ENCODE measurements around the gene LTF.
A peak's percentile ranks its signal among the peaks of the same experiment; 100 is the strongest.
"Not testable (repeated sequence)": the region's sequence is repeated elsewhere in the genome, so short reads cannot be mapped to it uniquely, and the experiment has no call there.

The LTF gene

GRCh38 chr3:46388847-46389246, 75.9 kb downstream of the LTF start:
- DNase-seq, result not testable (repeated sequence)

DNA sequence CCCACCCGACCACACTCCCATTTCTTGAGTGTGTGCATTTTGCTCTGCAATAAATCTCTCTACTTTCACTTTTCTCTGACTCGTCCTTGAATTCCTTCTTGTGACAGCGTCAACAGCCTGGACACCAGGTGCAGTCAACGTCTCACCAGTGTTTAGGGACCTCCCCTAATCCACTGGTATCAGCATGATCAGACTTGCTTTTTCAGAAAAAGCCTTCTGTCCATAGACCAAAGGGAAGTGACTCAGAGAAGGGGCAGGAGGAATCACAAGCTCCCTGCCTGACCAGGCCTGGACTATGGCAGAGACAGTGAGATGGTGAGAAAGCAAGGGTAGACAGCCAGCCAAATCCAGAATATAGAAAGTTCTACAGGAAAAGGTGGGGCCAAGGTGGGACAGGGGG, 78.5 kb downstream of the LTF start:
- peak; percentile 40 for DNase-seq

All from hematopoietic multipotent progenitor cell treated with erythropoietin and hydrocortisone succinate and interleukin-3 and kit ligand, for 6 days (in vitro differentiated cells).